Fibroblast of villous mesenchyme (primary cell): ENCODE data around the gene STRIP2. TPM values are rescaled to one million over a fixed set of nuclear protein-coding genes. Genes with fewer than 3 reads are reported as not detected.

Experiments used
- DNase-seq: peaks from one replicate; pipeline ENCODE4 v3.0.0-alpha.2; 2010; ENCODE audit warnings: low read depth
- H3K4me3 ChIP-seq: 2 replicates; pipeline ENCODE4 v1.5.1; 2011; ENCODE audit warnings: low read depth, mild to moderate bottlenecking, low read length
- CTCF ChIP-seq: IDR thresholded peaks from 2 replicates; pipeline ENCODE4 v1.5.1; 2012; ENCODE audit warnings: low read depth, mild to moderate bottlenecking, low read length; ENCODE audit not compliant: insufficient read depth
- total RNA-seq: library from RNA; depleted of rRNA; stranded (reverse); fragments of >200 nt; gene quantifications from 2 replicates; pipeline ENCODE4 v1.2.3, GENCODE V29; 2012

STRIP2 gene
- total RNA-seq, 1 donor = 3.0 TPM

GRCh38 chr7:129389829-129390228, 44.4 kb upstream of the STRIP2 start:
- DNase-seq = no peak
- no peak for TF ChIP-seq CTCF
- no peak overlapping the region for H3K4me3 ChIP-seq

GRCh38 chr7:129390314-129390713, 43.9 kb upstream of the STRIP2 start:
- DNase-seq = no peak
- no peak overlapping the region for H3K4me3 ChIP-seq
- no peak for TF ChIP-seq CTCF

GRCh38 chr7:129391546-129392171, 42.6 kb upstream of the STRIP2 start:
- TF ChIP-seq CTCF = no peak
- no peak for DNase-seq
- no peak overlapping the region for H3K4me3 ChIP-seq

- DNase-seq = no peak
- H3K4me3 ChIP-seq = no peak overlapping the region
- TF ChIP-seq CTCF = no peak
Measured at GRCh38 chr7:129393255-129393654, 41.0 kb upstream of the STRIP2 start.

GRCh38 chr7:129394101-129394500, 40.1 kb upstream of the STRIP2 start:
- no peak for TF ChIP-seq CTCF
- no peak for DNase-seq
- H3K4me3 ChIP-seq = no peak overlapping the region

GRCh38 chr7:129394982-129395914, 39.0 kb upstream of the STRIP2 start:
- TF ChIP-seq CTCF = no peak
- DNase-seq = peak; percentile 13
- H3K4me3 ChIP-seq = no peak overlapping the region
